ENCODE results near the gene COL4A2.
A peak's percentile ranks its signal among the peaks of the same experiment; 100 is the strongest.

Gene COL4A2

DNA sequence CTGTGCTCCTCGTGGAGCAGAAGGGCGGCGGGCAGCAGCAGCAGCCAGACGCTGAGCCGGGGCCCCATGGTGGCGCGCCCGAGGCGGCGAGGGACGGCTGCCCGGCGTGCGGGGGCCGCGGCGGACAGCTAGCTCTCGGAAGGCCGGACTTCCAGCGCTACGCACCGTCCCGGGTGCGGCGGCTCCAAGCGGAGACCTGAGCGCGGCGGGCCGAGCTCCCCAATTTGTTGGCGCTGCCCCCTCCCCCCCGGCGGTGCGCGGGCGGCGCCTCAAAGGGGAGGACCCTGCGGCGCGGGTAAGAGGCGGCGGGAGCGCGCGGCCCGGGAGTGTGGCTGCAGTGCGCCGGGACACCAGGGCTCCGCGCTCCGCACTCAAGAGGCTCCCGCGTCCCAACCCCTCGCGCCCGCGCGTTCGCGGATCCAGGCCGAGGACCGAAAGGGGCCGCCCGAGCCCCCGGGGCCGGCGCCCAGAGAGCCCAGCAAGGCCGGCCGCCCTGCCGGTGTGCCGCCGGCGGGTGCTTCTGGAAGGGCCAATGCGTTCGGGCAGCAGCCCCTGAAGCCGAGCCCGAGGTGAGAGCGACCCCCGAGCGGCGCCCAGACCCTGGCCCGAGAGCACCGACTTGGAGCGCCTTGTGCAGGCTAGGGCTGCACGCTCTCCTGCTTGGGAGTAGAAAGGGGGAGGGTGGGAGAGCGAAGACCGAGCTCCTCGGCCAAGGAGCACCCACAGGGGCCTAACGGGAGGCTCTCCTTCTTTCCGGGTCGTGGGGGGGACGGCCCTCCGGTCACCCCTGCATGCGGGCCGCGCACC lies at the start of gene COL4A2, which contains the start of gene COL4A1:
TSS of gene COL4A2 (plus strand) at position 325 of the 807 bp plus-strand sequence. CDS start 620 bp downstream, outside the sequence.
TSS of gene COL4A1 (minus strand) at position 198 of the 807 bp plus-strand sequence. CDS start at position 68, 130 bp downstream.
- H3K4me3 ChIP-seq (ENCODE audit: low read depth, low read length) = peak within 1 kb of the TSS; percentile 78
- TF ChIP-seq, protein P1, sequence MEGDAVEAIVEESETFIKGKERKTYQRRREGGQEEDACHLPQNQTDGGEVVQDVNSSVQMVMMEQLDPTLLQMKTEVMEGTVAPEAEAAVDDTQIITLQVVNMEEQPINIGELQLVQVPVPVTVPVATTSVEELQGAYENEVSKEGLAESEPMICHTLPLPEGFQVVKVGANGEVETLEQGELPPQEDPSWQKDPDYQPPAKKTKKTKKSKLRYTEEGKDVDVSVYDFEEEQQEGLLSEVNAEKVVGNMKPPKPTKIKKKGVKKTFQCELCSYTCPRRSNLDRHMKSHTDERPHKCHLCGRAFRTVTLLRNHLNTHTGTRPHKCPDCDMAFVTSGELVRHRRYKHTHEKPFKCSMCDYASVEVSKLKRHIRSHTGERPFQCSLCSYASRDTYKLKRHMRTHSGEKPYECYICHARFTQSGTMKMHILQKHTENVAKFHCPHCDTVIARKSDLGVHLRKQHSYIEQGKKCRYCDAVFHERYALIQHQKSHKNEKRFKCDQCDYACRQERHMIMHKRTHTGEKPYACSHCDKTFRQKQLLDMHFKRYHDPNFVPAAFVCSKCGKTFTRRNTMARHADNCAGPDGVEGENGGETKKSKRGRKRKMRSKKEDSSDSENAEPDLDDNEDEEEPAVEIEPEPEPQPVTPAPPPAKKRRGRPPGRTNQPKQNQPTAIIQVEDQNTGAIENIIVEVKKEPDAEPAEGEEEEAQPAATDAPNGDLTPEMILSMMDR (IDR thresholded peaks at IDR 0.05; ENCODE audit: insufficient read depth, low read length, missing control alignments) = no peak
- ChIA-PET CTCF (interaction anchor here (0.7 to 1.7 kb wide), 7 partner anchors 12 to 105 kb away, joined by 3 to 10 read pairs (median 3); no protein-coding TSS in a partner anchor), POLR2A (interaction anchor here (0.8 to 3.0 kb wide), 15 partner anchors 8 to 149 kb away, joined by 3 to 12 read pairs (median 6); no protein-coding TSS in a partner anchor)
- DNase-seq (ENCODE audit: low read depth, low spot score) = no peak

DNA sequence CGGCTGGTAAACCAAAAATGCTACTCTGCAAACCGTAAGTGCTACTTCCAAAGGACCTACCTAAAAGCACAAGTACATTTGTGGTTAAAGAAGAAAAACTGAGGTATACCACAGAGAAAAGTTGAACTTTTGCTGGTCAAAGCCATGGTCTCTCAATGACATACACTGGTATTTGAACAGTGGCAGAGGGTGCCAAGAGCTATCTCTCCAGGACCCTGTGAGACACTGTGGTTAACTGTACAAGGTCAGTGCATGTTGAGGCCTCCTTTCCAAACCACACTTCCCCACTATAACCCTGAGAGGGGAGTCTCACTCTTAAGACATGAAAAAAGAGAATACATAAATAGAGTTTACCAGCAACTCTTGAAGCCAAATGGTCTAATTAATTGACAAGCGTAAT lies 49.7 kb upstream of the COL4A2 start:
- ChIA-PET CTCF (interaction anchor here (4.2 kb wide), 1 partner anchor 10 kb away, joined by 18 read pairs; no protein-coding TSS in a partner anchor), POLR2A (no interaction called here)
- H3K4me3 ChIP-seq (ENCODE audit: low read depth, low read length) = no peak overlapping the region
- no peak for DNase-seq (ENCODE audit: low read depth, low spot score)
- TF ChIP-seq, protein P1 (IDR thresholded peaks at IDR 0.05; ENCODE audit: insufficient read depth, low read length, missing control alignments) = no peak

DNA sequence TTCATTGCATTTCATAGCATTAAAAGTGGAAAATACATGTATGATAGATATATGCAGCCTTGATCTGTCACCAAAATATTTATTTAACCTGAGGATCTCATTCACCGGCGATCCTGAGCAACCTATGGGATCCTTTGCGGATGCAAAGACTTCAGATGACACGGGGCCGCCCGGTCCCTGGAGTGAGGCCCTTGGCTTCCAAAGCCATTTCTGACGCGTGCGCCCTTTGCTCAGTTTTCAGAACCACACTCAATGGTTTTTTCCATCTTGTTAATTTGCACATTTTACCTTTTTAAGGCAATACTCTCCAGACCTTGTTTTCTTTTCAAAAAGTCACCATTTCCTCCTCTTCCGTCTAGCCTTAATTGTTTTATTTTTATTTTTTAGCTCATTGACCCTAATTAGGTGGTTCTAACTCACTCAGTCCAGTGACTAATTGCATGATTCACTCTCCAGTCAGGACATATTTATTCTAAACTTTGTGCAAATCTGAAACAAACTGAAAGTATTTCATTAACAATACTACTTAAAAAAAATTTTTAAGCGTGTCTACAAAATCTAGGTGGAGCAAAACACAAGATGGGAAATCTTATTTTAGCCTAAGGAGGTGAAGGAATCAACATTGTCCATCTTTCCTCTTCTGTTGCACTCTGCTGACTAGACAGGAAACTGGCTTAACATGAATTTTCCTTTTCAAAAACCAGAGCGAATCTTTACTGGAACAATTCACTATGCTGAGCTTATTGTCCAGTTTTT lies 48.0 kb upstream of the COL4A2 start:
- DNase-seq (ENCODE audit: low read depth, low spot score) = no peak
- ChIA-PET POLR2A (interaction anchor here (0.6 kb wide), 1 partner anchor 47 kb away, joined by 3 read pairs; no protein-coding TSS in a partner anchor), CTCF (interaction anchor here (1.0 to 4.2 kb wide), 7 partner anchors 10 to 141 kb away, joined by 3 to 18 read pairs (median 4); no protein-coding TSS in a partner anchor)
- no peak overlapping the region for H3K4me3 ChIP-seq (ENCODE audit: low read depth, low read length)
- TF ChIP-seq, protein P1 (IDR thresholded peaks at IDR 0.05; ENCODE audit: insufficient read depth, low read length, missing control alignments) = no peak

DNA sequence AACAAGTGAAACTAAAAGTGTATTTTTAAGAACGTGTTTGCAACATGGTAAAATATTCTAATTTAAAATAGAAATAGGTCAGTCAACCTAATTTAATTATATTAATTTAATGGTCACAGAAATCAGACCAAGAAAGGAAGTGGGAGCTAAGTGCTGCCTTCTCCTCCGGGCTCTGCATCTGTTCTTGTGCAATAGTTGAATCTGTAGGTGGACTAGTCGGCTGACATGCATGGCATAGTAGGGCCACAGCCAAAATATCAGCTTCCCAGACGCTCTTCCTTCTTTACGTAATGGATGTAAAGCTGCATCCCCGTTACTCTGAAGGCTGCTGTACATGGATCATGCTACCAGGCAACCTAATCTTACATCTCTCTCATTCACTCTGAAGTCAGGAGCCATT lies 47.4 kb upstream of the COL4A2 start:
- ChIA-PET CTCF (interaction anchor here (1.0 to 4.2 kb wide), 7 partner anchors 10 to 140 kb away, joined by 3 to 18 read pairs (median 4); no protein-coding TSS in a partner anchor), POLR2A (no interaction called here)
- no peak overlapping the region for H3K4me3 ChIP-seq (ENCODE audit: low read depth, low read length)
- TF ChIP-seq, protein P1 (IDR thresholded peaks at IDR 0.05; ENCODE audit: insufficient read depth, low read length, missing control alignments) = no peak
- DNase-seq (ENCODE audit: low read depth, low spot score) = no peak

DNA sequence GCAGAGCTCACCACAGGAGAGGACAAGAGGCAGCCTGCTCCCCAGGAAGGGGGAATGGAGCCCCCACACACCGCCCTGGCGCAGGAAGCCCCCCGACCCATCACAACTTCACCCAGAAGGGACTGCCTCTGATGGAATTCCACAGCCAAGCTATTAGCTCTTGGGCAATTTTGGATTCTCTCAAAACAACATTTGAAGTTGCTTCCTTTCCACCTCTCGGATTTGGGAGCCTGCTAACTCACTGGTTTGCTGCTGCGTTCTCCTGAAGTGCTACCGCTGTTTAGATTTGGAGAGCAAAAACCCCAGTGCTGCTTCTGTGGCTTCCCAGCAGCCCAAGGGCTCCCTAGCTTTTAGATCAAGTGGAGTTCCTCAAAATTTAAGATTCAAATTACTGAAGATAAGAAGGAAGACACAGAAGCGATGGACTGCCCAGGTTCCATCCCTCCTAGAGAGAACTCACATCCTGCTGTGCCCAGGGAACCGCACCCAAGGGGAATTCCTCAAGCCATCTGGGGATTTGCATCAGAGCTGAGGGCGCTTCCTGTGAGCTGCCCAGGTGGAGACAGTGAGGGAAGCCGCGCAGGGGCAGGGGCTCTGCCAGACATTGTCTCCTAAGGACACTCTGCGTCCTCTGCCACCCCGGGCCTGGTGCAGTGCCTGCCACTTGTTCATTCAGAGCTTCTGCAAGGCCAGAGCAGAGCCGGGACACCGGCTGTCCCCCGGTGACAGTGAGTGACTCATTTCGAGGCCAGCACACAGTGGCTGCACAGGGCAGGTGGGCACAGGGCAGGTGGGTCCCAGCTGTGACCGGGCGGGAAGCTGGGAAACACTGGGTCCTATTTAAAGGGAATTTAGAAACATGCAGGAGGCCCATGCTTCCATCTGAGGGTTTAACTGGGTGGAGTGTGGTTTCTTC lies 45.7 kb upstream of the COL4A2 start:
- CTCF ChIA-PET = interaction anchor here (3.4 to 4.6 kb wide), 2 partner anchors 14 to 15 kb away, joined by 20 to 21 read pairs; no protein-coding TSS in a partner anchor
- TF ChIP-seq, protein P1 (IDR thresholded peaks at IDR 0.05; ENCODE audit: insufficient read depth, low read length, missing control alignments) = no peak
- POLR2A ChIA-PET = no interaction called here

More for the DNA sequence above, 45.7 kb upstream of the COL4A2 start:
- H3K4me3 ChIP-seq (ENCODE audit: low read depth, low read length) = no peak overlapping the region
- no peak for DNase-seq (ENCODE audit: low read depth, low spot score)

Measured in AG04449 (cell line).